ENCODE measurements around the gene PRKG1.

DNA sequence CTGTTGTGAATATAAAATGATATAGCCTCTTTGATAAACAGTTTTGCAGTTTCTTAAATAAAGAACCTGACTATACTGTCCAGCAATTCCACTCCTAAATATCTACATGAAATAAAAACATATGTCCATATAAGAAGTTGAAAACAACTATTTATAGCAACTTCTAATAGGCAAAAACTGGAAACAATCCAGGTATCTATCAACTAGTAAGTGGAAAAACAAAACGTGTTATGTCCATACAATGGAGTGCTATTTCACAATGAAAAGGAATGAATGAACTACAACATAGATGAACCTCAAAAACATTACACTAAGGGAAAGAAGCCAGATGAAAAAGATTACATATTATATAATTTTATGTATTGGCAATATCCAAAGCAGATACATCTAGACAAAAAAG, 356.2 kb downstream of the PRKG1 start:
- TF ChIP-seq, protein P1, sequence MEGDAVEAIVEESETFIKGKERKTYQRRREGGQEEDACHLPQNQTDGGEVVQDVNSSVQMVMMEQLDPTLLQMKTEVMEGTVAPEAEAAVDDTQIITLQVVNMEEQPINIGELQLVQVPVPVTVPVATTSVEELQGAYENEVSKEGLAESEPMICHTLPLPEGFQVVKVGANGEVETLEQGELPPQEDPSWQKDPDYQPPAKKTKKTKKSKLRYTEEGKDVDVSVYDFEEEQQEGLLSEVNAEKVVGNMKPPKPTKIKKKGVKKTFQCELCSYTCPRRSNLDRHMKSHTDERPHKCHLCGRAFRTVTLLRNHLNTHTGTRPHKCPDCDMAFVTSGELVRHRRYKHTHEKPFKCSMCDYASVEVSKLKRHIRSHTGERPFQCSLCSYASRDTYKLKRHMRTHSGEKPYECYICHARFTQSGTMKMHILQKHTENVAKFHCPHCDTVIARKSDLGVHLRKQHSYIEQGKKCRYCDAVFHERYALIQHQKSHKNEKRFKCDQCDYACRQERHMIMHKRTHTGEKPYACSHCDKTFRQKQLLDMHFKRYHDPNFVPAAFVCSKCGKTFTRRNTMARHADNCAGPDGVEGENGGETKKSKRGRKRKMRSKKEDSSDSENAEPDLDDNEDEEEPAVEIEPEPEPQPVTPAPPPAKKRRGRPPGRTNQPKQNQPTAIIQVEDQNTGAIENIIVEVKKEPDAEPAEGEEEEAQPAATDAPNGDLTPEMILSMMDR (conservative IDR thresholded peaks at IDR 0.05; ENCODE audit: low read depth, low read length), result no peak
- no peak for TF ChIP-seq EZH2phosphoT487 (IDR thresholded peaks at IDR 0.05; ENCODE audit: borderline replicate concordance, low read length)
